ENCODE measurements around the gene PER1. TPM values are rescaled to one million over a fixed set of nuclear protein-coding genes. Genes with fewer than 3 reads are reported as not detected.
"Not testable (repeated sequence)": the region's sequence is repeated elsewhere in the genome, so short reads cannot be mapped to it uniquely, and the experiment has no call there.

Gene PER1
- total RNA-seq, 1 donor, result 12.7 TPM

DNA sequence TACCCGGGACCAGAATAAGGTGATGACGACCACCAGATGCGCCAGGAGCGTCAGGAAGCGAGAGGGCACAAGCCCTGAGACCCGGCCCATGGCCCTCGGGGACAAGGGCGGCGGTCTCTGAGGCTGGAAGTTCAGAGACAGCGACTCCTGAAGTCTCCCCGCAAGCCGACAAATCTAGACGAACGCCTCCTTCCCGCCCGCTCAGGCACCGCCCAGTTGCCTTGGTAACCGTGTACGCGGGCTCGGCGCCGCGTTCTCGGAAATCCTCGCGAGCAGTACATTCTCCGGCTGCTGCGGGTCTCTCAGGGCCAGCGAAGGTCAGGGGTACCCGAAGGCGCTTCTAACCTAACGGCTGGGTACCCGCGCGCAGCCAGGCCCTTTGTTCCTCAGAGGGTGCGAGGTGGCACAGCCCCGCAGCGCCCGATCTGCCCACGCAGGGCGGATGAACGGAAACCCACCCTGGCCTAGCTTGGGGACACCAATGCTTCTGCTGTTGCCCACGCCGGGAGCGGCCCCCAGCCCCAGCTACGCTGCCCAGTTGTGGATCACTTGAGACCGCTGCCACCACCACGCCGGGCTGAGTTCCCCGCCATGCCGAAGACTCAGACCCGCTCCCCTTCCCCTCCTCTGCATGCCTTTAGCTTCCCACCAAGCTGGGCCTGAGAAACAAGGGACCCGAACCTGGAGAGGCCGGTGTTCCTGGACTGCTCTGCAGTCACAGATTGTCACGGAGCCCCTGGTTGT, 24.2 kb upstream of the PER1 start, which contains the start of gene TMEM107:
Gene TMEM107 (minus strand): TSS at position 184 of the 744 bp plus-strand sequence. CDS start 94 bp downstream, at position 90.
- peak within 1 kb of the TSS; percentile 77 for H3K4me3 ChIP-seq (ENCODE audit: low read depth, low read length)
- peak; percentile 76 for DNase-seq (ENCODE audit: low read depth)
- TF ChIP-seq, protein P1, sequence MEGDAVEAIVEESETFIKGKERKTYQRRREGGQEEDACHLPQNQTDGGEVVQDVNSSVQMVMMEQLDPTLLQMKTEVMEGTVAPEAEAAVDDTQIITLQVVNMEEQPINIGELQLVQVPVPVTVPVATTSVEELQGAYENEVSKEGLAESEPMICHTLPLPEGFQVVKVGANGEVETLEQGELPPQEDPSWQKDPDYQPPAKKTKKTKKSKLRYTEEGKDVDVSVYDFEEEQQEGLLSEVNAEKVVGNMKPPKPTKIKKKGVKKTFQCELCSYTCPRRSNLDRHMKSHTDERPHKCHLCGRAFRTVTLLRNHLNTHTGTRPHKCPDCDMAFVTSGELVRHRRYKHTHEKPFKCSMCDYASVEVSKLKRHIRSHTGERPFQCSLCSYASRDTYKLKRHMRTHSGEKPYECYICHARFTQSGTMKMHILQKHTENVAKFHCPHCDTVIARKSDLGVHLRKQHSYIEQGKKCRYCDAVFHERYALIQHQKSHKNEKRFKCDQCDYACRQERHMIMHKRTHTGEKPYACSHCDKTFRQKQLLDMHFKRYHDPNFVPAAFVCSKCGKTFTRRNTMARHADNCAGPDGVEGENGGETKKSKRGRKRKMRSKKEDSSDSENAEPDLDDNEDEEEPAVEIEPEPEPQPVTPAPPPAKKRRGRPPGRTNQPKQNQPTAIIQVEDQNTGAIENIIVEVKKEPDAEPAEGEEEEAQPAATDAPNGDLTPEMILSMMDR (IDR thresholded peaks at IDR 0.05; ENCODE audit: insufficient read depth, low read length), result peak; percentile 5

DNA sequence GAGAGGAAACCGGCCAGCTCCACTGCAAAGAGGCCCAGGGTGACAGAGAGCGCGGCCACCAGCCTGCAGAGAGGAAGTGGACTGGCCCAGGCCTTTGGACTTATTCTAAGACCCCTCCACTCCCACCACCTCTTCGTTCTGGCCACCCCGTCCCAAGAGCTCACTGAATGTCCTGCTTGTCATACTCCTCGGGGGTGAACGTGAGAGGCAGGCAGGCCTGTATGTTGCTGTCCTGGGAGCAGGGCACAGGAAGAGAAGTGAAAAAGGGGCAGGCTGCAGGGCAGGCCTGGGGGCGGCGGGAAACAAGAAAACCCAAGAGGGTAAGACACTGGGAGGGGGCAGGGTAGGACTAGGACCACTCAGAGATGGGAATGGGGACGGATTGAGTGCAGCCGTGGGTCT, 23.6 kb upstream of the PER1 start:
- TF ChIP-seq, protein P1 (IDR thresholded peaks at IDR 0.05; ENCODE audit: insufficient read depth, low read length), result no peak
- no peak for DNase-seq (ENCODE audit: low read depth)
- peak overlapping the region; percentile 77 for H3K4me3 ChIP-seq (ENCODE audit: low read depth, low read length)

DNA sequence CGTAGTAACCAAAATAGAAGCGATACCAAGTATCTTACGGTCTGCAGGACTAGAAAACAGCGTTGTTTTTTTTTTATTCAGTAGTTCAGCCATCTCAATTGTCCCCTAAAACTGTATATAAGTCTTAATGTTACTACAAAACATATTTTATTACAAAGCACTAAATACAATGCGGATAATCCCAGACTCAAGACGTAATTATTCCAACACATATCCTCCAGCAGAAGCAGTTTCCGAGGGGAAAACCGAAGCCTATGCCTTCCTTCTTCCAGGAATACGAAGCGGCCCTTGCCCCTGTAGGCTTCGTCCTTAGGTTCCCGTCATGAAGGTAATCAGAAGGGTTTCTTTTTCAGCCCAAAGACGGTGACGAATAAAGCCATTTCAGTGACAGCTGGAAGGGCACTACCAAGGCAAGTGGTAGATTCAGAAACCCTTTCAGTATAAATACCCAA, 21.7 kb upstream of the PER1 start:
- DNase-seq (ENCODE audit: low read depth), result no peak
- TF ChIP-seq, protein P1 (IDR thresholded peaks at IDR 0.05; ENCODE audit: insufficient read depth, low read length), result no peak
- H3K4me3 ChIP-seq (ENCODE audit: low read depth, low read length), result peak overlapping the region; percentile 60

DNA sequence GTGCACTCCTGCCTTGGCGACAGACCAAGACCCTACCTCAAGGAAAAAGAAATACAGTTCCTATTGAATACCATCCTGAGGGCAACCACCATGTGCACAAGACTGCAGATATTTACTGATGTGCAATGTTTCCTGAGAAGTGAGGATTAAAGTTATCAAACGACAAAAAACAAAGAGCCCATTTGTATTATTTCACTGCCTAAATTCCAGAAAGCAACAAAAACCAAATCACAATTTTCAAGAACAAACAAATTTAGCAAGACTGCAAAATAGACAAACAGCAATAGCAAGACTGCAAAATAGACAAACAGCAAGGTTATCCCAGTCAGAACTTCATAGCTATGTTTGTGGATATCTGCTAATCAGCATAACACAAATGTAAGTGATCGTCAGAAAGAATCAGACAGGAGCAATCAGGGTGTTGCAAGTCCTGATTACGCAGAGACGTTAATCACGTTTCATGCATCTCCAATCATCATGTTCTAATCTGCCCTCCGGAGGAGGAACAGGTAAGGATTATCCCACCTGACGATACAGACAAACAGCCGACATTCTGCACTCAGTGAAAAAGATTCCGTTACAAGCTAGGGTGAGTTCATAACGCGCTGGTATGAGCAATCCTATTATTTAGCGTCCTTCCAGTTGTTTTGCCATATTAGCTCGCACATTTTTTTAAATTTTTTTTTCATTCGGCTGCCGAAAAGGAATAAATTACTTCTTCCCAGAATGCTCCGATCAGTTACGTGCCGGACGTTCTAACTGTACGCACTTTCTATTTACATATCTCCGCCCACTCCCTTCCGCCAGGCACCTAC, 21.1 kb upstream of the PER1 start:
- H3K4me3 ChIP-seq (ENCODE audit: low read depth, low read length), result peak overlapping the region; percentile 72
- peak; percentile 96 for DNase-seq (ENCODE audit: low read depth)
- TF ChIP-seq, protein P1 (IDR thresholded peaks at IDR 0.05; ENCODE audit: insufficient read depth, low read length), result no peak

DNA sequence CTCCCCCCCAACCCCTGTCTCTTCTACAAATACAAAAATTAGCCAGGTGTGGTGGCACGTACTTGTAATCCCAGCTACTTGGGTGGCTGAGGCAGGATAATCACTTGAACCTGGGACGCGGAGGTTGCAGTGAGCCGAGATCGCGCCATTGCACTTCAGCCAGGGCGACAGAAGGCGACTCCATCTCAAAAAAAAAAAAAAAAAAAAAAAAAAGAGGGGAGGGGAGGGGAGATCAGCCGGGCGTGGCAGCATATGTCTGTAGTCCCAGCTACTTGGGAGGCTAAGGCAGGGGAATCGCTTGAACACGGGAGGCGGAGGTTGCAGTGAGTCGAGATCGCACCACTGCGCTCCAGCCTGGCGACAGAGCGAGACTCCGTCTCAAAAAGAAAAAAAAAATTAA, 18.0 kb upstream of the PER1 start:
- H3K4me3 ChIP-seq (ENCODE audit: low read depth, low read length); DNase-seq (ENCODE audit: low read depth): not testable (repeated sequence)

DNA sequence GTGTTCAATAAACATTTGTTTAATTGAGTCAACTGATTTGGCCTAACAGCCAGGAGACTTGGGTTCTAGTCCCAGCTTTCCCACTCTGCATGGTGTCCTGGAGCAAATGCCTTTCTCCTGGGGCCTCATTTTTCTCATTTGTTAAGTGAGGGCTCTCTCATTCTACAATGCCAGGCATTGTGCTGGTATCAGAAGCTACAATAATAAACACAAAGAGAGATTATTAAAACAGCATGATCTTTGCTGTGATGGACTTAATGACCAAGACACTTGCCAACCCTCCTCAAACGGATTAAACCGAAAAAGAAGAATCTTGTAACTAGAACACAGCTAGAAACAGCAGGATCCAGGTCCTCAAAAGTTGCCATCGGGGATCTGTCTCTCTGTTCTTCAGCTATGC, 15.3 kb upstream of the PER1 start:
- H3K4me3 ChIP-seq (ENCODE audit: low read depth, low read length), result no peak overlapping the region
- DNase-seq (ENCODE audit: low read depth), result no peak
- TF ChIP-seq, protein P1 (IDR thresholded peaks at IDR 0.05; ENCODE audit: insufficient read depth, low read length), result no peak

DNA sequence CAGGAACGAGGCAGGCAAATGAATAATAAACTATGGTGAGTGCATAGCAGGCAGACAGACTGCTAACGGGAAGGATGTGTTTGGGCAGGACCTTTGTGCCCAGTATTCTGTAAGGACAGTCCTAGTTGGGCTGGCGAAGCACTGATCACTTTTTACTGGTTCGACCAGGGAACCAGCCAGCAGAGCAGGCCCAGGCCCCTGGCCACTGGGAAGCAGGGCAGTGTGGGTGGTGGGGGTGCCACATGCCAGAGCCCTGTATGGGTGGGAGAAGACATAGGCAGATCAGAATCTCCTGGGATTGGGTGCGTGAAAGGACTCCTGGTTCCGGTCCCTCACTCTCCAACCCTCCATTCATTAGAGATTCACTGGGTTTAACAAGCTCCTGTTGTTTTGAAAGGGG, 14.5 kb upstream of the PER1 start:
- DNase-seq (ENCODE audit: low read depth), result no peak
- no peak overlapping the region for H3K4me3 ChIP-seq (ENCODE audit: low read depth, low read length)
- TF ChIP-seq, protein P1 (IDR thresholded peaks at IDR 0.05; ENCODE audit: insufficient read depth, low read length), result no peak
